Hepatocyte (in vitro differentiated cells): ENCODE data around the gene MAGI2.

Experiments
- EZH2phosphoT487 ChIP-seq: fragments of 200-600 bp; sonication (generic); IDR thresholded peaks from one replicate; pipeline ENCODE4 v1.6.1; 2018; ENCODE audit warnings: antibody characterized with exemption, mild to moderate bottlenecking, low read depth, moderate library complexity; ENCODE audit not compliant: unreplicated experiment, severe bottlenecking
- TF ChIP-seq, protein P1 (sequence below): fragments of 200-600 bp; sonication (generic); IDR thresholded peaks from 2 replicates; pipeline ENCODE4 v1.5.1; 2016; ENCODE audit warnings: antibody characterized with exemption, mild to moderate bottlenecking; ENCODE audit not compliant: poor library complexity

DNA sequence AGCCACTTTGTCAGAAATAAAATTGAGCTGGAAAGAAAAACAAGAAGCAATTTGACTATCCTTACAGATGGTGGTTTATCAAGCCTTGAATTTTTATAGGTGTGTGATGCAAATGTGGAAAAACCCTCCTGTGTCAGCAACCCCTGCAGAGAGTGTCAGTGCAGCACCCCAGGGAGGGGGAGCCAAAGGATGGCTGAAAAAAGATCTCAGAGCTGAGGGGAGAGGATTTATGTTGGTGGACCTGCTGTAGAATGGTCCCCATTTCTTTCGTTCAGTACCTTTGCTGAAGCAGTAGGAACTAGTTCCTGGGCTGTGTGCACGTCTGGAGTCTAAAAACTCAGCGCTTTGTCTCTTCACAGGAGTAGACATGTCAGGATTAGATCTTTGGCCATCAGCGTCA lies 1415.9 kb downstream of the MAGI2 start:
- no peak for TF ChIP-seq EZH2phosphoT487
- TF ChIP-seq, protein P1, sequence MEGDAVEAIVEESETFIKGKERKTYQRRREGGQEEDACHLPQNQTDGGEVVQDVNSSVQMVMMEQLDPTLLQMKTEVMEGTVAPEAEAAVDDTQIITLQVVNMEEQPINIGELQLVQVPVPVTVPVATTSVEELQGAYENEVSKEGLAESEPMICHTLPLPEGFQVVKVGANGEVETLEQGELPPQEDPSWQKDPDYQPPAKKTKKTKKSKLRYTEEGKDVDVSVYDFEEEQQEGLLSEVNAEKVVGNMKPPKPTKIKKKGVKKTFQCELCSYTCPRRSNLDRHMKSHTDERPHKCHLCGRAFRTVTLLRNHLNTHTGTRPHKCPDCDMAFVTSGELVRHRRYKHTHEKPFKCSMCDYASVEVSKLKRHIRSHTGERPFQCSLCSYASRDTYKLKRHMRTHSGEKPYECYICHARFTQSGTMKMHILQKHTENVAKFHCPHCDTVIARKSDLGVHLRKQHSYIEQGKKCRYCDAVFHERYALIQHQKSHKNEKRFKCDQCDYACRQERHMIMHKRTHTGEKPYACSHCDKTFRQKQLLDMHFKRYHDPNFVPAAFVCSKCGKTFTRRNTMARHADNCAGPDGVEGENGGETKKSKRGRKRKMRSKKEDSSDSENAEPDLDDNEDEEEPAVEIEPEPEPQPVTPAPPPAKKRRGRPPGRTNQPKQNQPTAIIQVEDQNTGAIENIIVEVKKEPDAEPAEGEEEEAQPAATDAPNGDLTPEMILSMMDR: no peak
